ENCODE measurements around the gene ZNF681.

DNA sequence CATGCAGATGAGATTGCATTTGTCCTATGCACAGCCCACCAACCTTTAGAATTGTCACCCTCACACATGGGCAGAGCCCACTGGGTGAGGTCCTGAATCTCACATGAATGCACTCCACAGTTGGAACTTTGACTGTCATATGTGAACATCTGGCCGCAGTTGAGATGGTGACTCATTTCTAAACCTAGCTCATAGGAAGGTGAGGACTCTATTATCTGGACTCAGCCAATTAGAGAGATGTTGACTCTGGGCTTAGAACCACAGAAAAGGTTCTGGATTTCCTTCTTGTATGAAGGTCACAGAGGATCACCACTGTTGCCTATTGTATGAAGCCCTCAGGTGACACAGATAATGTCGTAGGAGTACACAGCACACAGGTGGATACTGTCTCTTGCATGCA lies 25.6 kb upstream of the ZNF681 start:
- TF ChIP-seq, protein P1, sequence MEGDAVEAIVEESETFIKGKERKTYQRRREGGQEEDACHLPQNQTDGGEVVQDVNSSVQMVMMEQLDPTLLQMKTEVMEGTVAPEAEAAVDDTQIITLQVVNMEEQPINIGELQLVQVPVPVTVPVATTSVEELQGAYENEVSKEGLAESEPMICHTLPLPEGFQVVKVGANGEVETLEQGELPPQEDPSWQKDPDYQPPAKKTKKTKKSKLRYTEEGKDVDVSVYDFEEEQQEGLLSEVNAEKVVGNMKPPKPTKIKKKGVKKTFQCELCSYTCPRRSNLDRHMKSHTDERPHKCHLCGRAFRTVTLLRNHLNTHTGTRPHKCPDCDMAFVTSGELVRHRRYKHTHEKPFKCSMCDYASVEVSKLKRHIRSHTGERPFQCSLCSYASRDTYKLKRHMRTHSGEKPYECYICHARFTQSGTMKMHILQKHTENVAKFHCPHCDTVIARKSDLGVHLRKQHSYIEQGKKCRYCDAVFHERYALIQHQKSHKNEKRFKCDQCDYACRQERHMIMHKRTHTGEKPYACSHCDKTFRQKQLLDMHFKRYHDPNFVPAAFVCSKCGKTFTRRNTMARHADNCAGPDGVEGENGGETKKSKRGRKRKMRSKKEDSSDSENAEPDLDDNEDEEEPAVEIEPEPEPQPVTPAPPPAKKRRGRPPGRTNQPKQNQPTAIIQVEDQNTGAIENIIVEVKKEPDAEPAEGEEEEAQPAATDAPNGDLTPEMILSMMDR (conservative IDR thresholded peaks at IDR 0.05 in 1 of 2, IDR thresholded peaks at IDR 0.05 in 1 of 2; ENCODE audit: extremely low read depth in 1 of 2, insufficient read depth in 1 of 2, low read depth in 1 of 2, low read length in 2 of 2), result no peak
- no peak for TF ChIP-seq EZH2 (IDR thresholded peaks at IDR 0.05; ENCODE audit: borderline replicate concordance, low read length)
